AG09319 (cell line): ENCODE results near the gene RHBDF2.
"Not testable (repeated sequence)": the region's sequence is repeated elsewhere in the genome, so short reads cannot be mapped to it uniquely, and the experiment has no call there.

ENCODE experiments used
- DNase-seq: peaks from one replicate; pipeline ENCODE4 v3.0.0-alpha.2; 2010; ENCODE audit warnings: low read depth; ENCODE audit errors: extremely low read depth
- TF ChIP-seq, protein P1 (sequence below): IDR thresholded peaks from 2 replicates; pipeline ENCODE4 v1.5.1; 2011; ENCODE audit warnings: low read depth, mild to moderate bottlenecking, inconsistent platforms, low read length, moderate library complexity

The RHBDF2 gene

DNA sequence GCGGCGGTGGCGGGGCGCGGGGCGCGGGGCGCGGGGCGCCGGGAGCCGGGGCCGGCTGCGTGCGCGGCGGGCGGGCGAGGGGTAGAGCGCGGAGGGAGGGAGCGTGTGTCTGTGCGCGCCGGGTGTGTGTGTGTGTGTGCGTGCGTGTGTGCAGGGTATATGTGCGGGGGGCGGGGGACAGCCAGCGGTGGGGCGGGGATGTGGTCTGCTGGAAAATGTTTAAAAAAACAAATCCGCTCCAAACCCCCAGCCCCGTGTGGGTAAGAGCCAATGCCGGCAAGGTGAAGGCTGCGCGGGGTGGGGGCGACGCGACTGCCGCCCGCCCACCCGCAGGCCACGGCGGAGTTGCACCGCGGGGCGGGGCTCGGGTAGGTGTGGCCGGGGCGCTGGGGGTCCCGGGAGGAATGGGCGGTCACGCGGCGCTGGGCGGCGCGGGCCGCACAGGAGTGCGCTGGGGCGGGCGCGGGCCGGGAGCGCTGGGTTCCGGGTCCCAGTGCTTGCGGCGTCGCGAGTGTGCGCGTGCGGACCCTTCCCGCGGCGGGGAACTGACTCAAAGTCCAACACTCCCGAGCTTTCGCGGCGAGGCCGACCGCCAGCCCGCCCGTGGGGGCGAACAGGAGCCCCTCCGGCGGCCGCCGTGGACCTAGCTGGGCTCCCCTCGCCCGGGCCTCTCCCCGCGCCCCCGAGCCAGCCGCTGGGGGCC lies 36.5 kb upstream of the RHBDF2 start, which contains the start of gene CYGB:
TSS of gene CYGB (minus strand) at position 132 of the 703 bp plus-strand sequence. CDS start 167 bp downstream, outside the sequence.
- no peak for DNase-seq
- TF ChIP-seq, protein P1, sequence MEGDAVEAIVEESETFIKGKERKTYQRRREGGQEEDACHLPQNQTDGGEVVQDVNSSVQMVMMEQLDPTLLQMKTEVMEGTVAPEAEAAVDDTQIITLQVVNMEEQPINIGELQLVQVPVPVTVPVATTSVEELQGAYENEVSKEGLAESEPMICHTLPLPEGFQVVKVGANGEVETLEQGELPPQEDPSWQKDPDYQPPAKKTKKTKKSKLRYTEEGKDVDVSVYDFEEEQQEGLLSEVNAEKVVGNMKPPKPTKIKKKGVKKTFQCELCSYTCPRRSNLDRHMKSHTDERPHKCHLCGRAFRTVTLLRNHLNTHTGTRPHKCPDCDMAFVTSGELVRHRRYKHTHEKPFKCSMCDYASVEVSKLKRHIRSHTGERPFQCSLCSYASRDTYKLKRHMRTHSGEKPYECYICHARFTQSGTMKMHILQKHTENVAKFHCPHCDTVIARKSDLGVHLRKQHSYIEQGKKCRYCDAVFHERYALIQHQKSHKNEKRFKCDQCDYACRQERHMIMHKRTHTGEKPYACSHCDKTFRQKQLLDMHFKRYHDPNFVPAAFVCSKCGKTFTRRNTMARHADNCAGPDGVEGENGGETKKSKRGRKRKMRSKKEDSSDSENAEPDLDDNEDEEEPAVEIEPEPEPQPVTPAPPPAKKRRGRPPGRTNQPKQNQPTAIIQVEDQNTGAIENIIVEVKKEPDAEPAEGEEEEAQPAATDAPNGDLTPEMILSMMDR = no peak

DNA sequence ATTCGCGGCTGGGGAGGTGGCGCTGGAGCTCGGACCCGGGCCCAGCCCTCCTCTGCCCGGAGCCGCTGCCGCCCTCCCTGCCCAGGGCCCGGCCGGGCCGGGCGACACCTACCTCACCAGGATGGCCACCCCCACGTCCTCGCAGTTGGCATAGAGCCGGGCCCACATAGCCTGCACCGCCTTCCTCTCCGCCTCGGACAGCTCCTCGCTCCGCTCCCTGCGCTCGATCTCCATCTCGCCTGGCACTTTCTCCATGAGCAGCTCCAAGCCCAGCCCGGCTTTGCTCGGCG lies 36.0 kb upstream of the RHBDF2 start:
- TF ChIP-seq, protein P1 = no peak
- no peak for DNase-seq

DNA sequence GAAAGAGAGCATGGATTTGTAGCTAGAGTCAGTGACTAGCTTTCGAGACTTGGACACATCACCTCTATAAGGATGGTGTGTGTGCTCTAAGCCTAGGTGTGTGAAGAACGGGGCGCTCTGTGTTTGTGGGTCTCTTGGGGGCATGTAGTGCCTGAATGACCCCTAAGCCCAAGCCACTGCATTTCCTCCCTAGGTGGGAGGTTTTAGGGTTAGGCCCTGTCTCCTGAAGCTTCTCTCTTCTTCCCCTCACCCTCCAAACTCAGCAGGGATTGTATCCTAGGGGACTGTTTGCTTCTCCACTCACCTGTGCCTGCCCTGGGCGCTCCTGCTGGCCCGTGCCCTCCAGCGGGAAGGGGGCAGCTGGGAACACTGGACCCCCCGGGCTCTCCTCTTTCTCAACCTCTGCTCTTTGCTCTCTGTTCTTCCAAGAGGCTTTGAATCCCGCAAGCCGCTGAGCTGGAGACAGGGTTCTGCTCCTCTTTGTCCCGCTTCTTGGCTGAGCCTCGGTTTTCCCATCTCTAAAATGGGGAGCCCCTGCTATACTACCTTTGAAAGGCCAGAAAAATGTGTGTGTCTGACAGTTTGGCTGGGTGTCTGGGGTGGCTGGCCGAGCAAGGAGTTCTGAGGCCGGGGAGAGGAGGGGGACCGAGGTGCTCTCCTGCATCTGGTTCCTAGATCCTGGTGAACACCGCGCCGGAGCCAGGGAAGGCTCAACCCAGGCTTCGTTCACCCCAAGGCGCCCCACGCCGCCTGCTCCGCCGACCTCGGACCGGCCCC lies 35.5 kb upstream of the RHBDF2 start:
- DNase-seq = no peak
- TF ChIP-seq, protein P1 = no peak

DNA sequence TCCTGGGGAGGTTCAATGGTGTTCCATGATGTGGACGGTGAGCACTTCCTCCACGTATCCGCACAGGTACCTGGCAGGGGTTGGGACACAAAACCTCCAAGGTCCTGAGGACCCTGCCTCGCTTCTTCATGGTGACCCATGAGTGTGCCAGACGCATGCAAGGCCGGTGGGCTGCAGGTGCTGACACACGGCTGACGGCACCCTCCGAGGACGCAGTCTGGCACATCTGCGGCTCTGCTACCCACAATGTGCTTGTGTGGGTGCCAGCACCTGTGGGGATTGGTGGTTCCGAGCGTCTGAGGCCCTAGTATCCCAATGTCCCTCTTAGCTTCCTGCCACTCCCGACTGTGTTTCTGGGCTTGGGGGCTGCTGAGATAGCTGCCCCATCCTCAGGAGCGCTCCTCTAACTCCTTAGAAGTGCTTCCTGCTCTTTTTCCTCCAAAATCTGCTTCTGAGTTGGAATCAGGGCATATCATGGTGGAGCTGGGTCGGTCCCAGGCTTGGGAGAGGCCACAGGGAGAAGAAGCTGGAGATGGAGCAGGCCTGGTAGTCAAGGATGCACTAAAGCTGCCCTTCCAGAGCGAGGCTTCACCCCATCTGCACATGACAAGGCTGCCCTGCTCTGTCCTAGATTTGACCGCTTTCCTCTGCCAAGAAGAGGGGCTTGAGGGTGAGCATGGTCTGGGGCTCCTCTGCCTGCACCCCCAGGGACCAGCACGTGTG lies 34.7 kb upstream of the RHBDF2 start:
- DNase-seq = no peak
- TF ChIP-seq, protein P1 = no peak

DNA sequence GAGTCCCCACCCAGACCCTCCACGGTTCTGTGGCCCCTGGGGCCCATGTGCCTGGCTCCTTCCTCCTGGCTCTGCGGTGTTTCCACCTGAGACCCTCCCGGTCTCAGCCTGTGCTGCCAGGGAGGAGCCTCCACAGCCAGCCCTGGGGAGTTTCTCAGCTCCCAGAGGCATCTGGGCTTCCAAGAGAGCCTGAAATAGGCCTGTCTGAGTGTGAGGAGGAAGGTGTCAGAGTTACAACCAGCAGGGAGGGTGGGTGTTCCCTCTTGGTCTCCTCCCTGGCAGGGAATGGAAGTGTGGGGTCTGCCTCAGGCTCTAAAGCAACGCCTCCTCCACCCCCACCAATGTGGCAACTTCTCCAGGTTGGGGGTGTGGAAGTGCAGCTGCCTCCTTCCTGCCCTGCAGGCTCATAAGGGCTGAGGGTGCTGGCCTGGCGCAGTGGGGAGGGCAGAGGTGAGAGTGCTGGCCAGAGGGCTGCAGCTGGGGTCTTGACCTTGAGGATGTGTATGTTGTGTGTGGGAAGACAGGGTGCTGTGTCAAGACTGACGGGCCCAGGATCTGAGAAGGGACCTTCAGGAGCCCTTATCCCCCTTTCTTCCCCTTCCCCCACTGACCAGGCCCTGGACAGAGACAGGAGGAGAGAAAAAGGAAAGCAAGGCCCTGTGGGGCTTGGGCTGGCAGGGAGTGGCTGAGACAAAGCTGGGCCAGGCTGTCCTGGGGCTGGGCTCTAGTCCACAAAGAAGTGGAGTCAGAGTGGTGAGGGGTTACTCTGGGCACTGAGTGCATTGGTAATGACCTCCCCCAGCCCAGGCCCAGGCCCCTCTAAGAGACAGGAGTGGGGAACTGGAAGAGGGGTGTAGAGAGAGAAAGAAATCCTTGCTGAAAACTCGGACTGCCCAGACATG lies 33.9 kb upstream of the RHBDF2 start:
- TF ChIP-seq, protein P1 = no peak
- DNase-seq = no peak

DNA sequence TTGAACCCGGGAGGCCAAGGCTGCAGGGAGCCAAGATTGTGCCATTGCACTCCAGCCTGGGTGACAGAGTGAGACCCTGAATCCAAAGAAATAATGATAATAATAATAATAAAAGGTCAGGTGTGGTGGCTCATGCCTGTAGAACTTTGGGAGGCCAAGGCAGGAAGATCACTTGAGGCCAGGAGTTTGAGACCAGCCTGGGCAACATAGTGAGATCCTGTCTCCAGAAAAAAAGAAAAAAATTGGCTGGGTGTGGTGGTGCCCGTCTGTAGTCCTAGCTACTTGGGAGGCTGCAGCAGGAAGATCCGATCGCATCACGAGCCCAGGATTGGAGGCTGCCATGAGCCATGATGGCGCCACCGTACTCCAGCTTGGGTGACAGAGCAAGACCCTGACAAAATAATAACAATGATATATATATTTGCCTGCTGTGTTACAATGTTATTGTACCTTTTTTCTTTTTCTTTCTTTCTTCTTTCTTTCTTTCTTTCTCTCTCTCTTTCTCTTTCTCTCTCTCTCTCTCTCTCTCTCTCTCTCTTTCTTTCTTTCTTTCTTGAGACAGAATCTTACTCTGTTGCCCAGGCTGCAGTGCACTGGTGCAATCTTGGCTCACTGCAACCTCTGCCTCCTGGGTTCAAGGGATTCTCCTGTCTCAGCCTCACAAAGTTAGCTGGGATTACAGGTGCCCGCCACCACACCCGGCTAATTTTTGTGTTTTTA lies 32.6 kb upstream of the RHBDF2 start:
- DNase-seq = not testable (repeated sequence)
